T-helper 9 cell (primary cell): Measurements from ENCODE around the gene RUNDC1.
"Not testable (repeated sequence)": the region's sequence is repeated elsewhere in the genome, so short reads cannot be mapped to it uniquely, and the experiment has no call there.

Experiments used
- DNase-seq: peaks from one replicate; pipeline ENCODE4 v3.0.0-alpha.2; 2020

The RUNDC1 gene

DNA sequence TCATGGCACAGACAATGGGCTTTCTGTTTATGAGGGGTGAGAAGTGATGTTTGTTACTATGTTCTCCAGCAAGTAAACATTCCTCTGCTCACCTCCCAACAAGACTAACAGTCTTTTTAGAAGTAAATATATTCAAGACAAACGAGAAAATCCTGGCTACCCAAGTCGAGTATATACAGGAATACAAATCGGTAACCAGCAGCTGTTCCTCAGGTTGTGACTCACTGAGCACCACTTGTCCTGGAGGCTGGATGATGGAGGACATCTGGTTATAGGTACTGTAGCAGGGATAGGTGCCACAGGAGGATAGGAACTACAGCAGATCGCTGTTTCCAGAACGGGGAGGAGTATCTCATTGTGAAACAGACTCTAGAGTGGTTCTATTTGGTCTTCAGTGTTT, 12.5 kb downstream of the RUNDC1 start:
- DNase-seq = no peak

DNA sequence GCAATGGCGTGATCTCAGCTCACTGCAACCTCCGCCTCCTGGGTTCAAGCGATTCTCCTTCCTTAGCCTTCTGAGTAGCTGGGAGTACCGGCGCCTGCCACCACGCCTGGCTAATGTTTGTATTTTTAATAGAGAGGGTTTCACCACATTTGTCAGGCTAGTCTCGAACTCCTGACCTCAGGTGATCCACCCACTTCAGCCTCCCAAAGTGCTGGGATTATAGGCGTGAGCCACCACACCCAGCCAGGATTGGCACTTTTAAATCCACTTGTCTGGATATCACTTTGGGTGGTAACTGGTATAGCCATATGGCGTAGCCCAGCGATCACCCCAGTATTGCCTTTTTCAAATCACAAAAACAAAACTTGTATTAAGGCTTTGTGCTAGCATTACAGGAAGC, 13.5 kb downstream of the RUNDC1 start:
- not testable (repeated sequence) for DNase-seq

- no peak for DNase-seq
Measured at GRCh38 chr17:42997390-42997983, 17.1 kb downstream of the RUNDC1 start.

DNA sequence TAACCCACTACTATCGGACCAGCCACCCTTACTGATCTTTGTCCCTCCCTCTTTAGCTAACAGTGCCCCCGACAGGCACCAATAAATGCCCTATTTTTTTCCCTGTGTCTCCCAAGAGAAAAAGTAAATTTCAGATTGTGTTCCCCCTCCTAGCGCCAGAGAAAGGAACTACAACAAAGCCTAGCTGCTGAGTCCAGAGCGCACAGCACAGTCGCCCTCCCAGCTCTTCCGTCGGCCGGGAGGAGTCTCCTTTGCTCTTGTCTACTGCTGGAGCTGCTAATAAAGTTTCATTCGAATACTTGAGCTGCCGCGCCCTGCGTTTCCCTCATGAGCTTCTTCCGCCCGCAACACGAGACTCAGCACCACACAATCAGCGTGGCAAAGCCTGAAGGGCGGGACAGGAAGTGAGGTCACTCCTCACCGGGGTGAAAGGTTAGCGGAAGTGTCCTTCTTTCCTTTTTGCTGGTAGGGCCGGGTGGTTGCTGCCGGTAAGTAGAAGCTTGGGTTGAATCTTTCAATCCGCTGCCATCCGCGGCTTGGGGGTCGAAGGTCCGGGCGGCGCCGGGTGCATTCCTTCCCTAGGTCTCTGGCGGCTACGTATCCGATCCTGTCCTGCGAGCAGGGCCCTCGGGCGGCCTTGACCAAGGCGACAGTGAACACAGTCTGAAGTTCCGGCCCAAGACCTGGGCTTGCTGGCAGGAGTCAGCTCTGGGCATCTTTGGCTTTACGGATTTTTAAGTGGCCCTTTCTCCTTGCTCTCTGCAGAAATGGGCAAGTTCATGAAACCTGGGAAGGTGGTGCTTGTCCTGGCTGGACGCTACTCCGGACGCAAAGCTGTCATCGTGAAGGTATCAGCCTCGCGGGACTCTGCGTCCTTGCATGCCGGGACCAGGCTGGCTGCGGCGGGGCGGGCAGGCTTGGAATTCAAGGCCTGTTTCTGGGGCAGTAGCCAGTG, 17.9 kb downstream of the RUNDC1 start, which contains the start of gene RPL27:
Gene RPL27 (plus strand): TSS at position 436 of the 955 bp plus-strand sequence. CDS start 332 bp downstream, at position 768.
- peak; percentile 95 for DNase-seq

DNA sequence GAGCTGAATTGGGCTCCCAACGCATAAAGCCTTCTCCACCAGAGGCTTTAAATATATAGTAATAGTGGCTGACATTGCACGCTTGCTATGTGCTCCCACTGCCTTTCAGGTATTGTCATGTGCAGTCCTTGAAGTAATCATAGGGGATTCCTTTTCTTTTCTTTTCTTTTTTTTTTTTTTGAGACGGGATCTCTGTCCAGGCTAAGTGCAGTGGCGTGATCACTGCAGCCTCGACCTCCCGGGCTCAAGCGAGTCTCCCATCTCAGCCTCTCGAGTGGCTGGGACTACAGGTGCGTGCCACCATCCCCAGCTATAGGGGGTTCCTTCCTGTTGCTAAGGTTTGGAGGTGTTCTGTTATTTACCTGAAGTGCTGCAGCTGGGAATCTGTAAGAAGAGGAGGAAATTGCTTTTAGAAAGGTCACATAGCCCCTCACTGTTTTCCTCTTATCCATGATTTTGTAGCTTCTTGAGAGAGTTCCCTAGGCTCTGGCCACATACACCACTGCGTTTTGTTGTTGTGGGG, 18.7 kb downstream of the RUNDC1 start:
- DNase-seq = no peak

DNA sequence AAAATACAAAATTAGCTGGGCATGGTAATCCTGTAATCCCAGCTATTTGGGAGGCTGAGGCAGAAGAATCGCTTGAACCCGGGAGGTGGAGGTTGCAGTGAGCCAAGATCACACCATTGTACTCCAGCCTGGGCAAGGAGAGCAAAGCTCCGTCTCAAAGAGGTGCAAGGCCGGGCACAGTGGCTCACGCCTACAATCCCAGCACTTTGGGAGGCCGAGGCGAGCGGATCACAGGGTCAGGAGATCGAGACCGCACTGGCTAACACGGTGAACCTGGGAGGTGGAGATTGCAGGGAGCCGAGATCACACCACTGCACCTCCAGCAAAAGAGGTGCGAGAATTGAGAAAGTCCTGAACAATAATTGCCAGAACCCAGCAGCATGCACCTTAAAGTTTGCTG, 20.5 kb downstream of the RUNDC1 start:
- DNase-seq = not testable (repeated sequence)

DNA sequence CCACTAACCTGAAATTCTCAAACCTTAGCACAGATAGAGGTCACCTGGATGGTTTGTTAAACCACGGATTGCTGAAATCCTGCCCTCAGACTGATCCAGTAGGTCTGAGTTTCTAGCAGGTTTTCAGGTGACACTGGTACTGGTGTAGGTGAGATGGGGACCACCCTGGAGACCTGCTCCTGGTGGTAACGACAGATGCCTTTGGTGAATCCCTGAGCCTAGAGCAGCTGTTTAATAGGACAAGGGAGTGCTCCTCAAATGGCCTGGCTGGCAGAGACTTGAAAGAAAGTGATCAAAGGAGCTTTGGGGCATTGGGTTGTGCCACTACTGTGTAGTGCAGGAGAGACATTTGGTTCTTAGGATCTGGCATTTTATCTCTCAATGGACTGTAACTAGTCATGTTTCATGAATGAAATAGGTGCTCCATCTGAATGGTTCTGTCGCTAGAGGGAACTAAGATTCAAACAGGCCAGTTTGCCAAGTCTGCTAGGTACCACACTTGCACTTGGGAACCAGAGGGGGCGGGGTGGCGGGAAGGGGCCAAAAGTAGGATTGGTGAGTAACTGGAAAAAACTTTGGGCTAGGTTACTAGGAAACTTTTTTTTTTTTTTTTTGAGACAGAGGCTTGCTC, 23.3 kb downstream of the RUNDC1 start:
- no peak for DNase-seq

- peak; percentile 68 for DNase-seq
Measured at GRCh38 chr17:43006639-43007551, 26.5 kb downstream of the RUNDC1 start, which contains the start of gene IFI35. Gene IFI35 (plus strand): TSS chr17:43006784. CDS start chr17:43006948, 164 bp downstream.

DNA sequence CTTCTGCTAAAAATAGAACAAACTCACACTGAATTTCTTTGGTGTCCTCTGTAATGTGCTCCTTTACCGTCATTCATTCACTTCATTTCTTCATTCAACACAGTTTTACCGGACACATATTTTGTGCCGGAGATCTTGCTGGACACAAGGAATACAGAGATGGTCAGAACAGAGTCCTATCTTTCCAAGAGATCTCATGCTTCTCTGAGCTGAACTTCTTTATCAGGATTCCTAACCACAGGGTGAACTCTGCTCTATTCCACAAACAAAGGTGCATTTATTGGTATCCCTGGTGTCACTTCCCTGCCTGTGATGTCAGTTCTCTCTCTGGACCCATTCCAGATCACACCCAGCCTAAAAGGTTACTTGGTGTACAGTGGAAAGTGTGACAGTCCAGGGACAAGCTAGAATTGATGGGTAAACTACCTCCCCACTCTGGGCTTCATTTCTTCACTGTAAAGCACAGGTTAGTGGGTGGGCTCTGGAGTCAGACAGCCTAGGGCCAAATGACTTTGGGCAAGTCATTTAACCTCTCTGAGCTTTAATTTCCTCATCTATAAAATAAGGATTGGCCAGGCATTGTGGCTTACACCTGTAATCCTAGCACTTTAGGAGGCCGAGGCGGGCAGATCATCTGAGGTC, 30.4 kb downstream of the RUNDC1 start:
- DNase-seq = no peak

DNA sequence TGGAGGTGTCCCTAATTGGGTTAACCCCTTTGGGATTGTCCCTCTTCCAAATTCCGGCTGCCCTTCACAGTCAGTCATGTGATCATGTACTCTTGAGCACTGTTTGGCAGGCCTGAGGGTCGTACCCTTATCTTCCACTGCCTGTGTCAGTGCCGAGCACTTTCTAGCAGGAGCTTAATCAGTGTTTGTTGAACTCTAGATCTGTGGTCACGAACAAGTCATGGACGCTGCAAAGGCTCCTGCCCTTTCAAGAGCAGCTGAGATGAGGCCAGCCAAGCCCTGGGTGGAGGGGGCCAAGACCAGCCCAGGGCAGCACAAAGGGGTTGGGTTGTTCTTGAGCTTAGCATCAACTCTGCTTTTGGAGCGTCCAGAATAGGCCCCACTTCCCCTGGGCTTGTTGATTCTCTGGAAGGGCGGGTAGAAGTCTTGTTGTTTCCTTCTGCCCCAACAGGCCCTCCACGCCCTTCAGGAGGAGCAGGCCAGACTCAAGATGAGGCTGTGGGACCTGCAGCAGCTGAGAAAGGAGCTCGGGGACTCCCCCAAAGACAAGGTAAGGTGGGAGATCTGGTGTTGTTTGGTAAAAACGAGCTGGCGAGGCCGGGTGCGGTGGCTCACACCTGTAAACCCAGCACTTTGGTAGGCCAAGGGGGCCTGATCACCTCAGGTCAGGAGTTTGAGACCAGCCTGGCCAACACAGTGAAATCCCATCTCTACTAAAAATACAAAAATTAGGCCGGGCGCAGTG, 31.5 kb downstream of the RUNDC1 start:
- DNase-seq = no peak

- no peak for DNase-seq
Measured at GRCh38 chr17:43013296-43013695, 32.9 kb downstream of the RUNDC1 start.

DNA sequence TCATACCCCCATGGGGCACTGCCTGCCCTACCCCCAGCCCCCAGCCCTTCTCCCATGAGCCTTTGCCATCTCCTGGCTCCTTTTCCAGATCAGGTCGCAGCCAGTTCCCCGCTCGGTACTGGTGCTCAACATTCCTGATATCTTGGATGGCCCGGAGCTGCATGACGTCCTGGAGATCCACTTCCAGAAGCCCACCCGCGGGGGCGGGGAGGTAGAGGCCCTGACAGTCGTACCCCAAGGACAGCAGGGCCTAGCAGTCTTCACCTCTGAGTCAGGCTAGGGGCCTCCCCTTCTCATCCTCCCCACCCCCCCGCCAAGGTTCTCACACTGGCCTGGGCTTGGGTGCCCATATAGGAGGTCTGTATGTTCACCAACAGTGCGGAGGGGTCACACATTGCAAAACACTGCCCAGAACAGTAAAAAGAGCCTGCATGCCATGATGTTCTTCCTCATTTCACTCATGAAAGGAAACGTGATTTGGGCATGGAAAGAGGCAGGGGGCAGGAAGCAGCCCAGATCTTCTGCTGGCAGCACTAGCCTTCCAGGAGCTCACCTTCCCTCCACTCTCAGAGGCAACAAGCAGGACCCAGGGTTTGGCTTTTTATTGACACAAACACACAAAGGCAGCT, 33.8 kb downstream of the RUNDC1 start:
- DNase-seq = no peak

- no peak for DNase-seq
Measured at GRCh38 chr17:43014649-43015542, 34.5 kb downstream of the RUNDC1 start.

GRCh38 chr17:43015579-43015978, 35.2 kb downstream of the RUNDC1 start:
- DNase-seq = no peak

DNA sequence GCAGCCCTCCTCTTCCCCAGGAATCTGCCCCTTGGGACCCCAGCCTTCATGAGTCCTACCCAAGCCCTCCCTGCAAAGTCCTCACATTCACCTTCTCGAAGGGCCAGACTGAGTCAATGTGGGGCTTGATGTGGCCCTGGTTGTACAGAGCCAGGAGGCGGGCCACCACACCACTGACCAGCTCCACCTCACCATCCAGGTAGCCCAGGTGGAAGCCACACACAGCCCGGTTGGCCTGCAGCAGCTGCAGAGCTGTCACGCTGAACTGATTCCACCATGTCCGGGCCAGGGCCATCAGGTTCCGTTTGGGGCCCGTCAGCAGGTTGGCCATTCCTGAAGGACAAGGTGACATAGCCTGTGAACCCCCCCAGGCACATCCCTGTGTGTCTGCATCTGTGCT, 35.9 kb downstream of the RUNDC1 start:
- DNase-seq = no peak

GRCh38 chr17:43018008-43018853, 37.9 kb downstream of the RUNDC1 start:
- peak; percentile 31 for DNase-seq

DNA sequence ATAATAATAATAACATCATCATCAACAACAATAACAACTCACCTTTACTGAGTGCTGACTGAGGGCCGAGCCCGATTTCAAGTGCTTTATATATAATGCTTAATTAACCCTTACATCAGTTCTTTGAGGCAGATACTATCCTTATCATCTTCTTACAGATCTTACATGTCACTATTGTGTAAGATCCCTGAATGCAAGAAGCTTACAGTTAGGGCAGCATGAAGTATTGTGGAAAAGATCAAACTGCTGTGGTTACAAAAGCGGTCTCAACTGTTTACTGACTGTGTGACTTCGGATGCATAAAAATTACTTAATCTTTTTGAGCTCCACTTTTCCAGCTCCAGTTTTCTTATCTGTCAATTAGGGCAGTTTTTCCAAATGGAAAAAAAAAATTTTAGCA, 38.6 kb downstream of the RUNDC1 start:
- no peak for DNase-seq

- DNase-seq = no peak
Measured at GRCh38 chr17:43019418-43019817, 39.1 kb downstream of the RUNDC1 start.
